Esophagus muscularis mucosa (tissue), 4 donors: ENCODE results near the gene SRSF2. TPM values are rescaled to one million over a fixed set of nuclear protein-coding genes. Genes with fewer than 3 reads are reported as not detected.

Experiments used
- DNase-seq: peaks from one replicate; pipeline ENCODE4 v3.0.0-alpha.2; 2017; ENCODE audit errors: extremely low spot score
- H3K27ac ChIP-seq, 4 donors: fragments of 200-600 bp; sonication (generic); replicated peaks in 1 of 4; 1 replicate in 3 of 4; 2 replicates in 1 of 4; pipeline ENCODE4 v1.5.1; 2016 to 2019; ENCODE audit warnings: mild to moderate bottlenecking in 1 of 4
- H3K27me3 ChIP-seq, 4 donors: fragments of 200-600 bp; sonication (generic); one replicate each; pipeline versions ENCODE4 v1.5.1 to v1.6.0; 2016 to 2019
- H3K36me3 ChIP-seq, 4 donors: fragments of 200-600 bp; sonication (generic); one replicate each; pipeline ENCODE4 v1.5.1; 2016 to 2019
- H3K4me1 ChIP-seq, 4 donors: fragments of 200-600 bp; sonication (generic); one replicate each; pipeline ENCODE4 v1.5.1; 2016 to 2019
- H3K4me3 ChIP-seq, 4 donors: fragments of 200-600 bp; sonication (generic); 1 replicate in 2 of 4; 2 replicates in 2 of 4; pipeline ENCODE4 v1.5.1; 2016 to 2019; ENCODE audit warnings: mild to moderate bottlenecking in 4 of 4, moderate library complexity in 1 of 4
- H3K9me3 ChIP-seq, 4 donors: fragments of 200-600 bp; sonication (generic); 1 replicate in 3 of 4; 2 replicates in 1 of 4; pipeline ENCODE4 v1.5.1; 2016 to 2019
- CTCF ChIP-seq, 3 experiments: fragments of 200-600 bp in 2 of 3; fragments of 450-650 bp in 1 of 3; sonication (generic) in 2 of 3; IDR thresholded peaks; one replicate each; pipeline ENCODE4 v1.5.1; 2017 to 2019; ENCODE audit warnings: antibody characterized with exemption in 3 of 3, mild to moderate bottlenecking in 2 of 3, moderate library complexity in 1 of 3
- EP300 ChIP-seq: sonication (generic); formaldehyde crosslinking; IDR thresholded peaks from one replicate; pipeline ENCODE4 v1.6.1; 2017; ENCODE audit warnings: antibody characterized with exemption
- POLR2A ChIP-seq: fragments of 450-650 bp; IDR thresholded peaks from one replicate; pipeline ENCODE4 v1.6.1; 2017; ENCODE audit warnings: antibody characterized with exemption, moderate library complexity, mild to moderate bottlenecking, low read depth
- POLR2AphosphoS5 ChIP-seq, 2 donors: sonication (generic); formaldehyde crosslinking; IDR thresholded peaks; one replicate each; pipeline ENCODE4 v1.6.1; 2017; ENCODE audit warnings: antibody characterized with exemption in 2 of 2
- WGBS: methylation state at CpG from one replicate; pipeline ENCODE4 v1.1.5; 2018; 5-methylcytosine and 5-hydroxymethylcytosine counted together
- intact Hi-C: fragments of 100-400 bp; cut with DNase I; formaldehyde crosslinking; loops from one replicate; pipeline ENCODE4 v1.15.1; 2023
- total RNA-seq, 4 donors: library from RNA; depleted of rRNA; stranded (reverse); fragments of >200 nt; gene quantifications; one replicate each; pipeline versions ENCODE4 v1.1.0 to v1.2.1, GENCODE V29; 2016

The SRSF2 gene
- total RNA-seq, result 100 to 1,000 TPM; 133 to 173 (median 157) TPM

- WGBS, result 0% methylated on average over 5 of the region's 60 CpGs
- peak; percentile 100 for DNase-seq
- Histone ChIP-seq H3K4me1 (peaks cover 47 to 74% (median 71%) of the 10 kb centered on the region in 4 donors), H3K27me3 (no peaks in the 10 kb centered on the region), H3K27ac (peak within 1 kb of the TSS; percentile 99 to 100 (median 99)), H3K36me3 (peaks cover 12 to 53% (median 38%) of the 10 kb centered on the region in 4 donors), H3K4me3 (peak within 1 kb of the TSS; percentile 84 to 97 (median 93)), H3K9me3 (no peaks in the 10 kb centered on the region)
- TF ChIP-seq EP300 (no peak), POLR2A (peak; percentile 99), POLR2AphosphoS5 (IDR thresholded peaks at IDR 0.05) (peak; percentile 99 to 100)
- intact Hi-C loops, result no loop called here
Observed at GRCh38 chr17:76737082-76737675, at the start of gene SRSF2. Gene SRSF2, minus strand, starts transcription at chr17:76737331. Its CDS starts 171 bp downstream, at chr17:76737160.

GRCh38 chr17:76784926-76785325 lies 47.8 kb upstream of the SRSF2 start:
- no peak for TF ChIP-seq EP300
- no peak for TF ChIP-seq POLR2AphosphoS5 (IDR thresholded peaks at IDR 0.05)
- no peak for TF ChIP-seq CTCF (IDR thresholded peaks at IDR 0.05)
- TF ChIP-seq POLR2A, result no peak
- WGBS, result 73% methylated on average over 3 of the region's 3 CpGs
- no peaks in the 10 kb centered on the region for H3K9me3 ChIP-seq
- H3K4me3 ChIP-seq, result no peak overlapping the region
- no peak for DNase-seq
- H3K4me1 ChIP-seq, result no peaks in the 10 kb centered on the region
- H3K27me3 ChIP-seq, result no peaks in the 10 kb centered on the region
- no peak overlapping the region for H3K27ac ChIP-seq
- peaks cover 6 to 56% (median 48%) of the 10 kb centered on the region in 4 donors for H3K36me3 ChIP-seq
- intact Hi-C loops, result no loop called here

GRCh38 chr17:76783146-76783545 lies 46.0 kb upstream of the SRSF2 start:
- 85% methylated on average over 5 of the region's 5 CpGs for WGBS
- peaks cover 13 to 69% (median 61%) of the 10 kb centered on the region in 4 donors for H3K36me3 ChIP-seq
- no peak for DNase-seq
- no peaks in the 10 kb centered on the region for H3K9me3 ChIP-seq
- H3K27me3 ChIP-seq, result no peaks in the 10 kb centered on the region
- no peak overlapping the region for H3K27ac ChIP-seq
- no peak overlapping the region for H3K4me3 ChIP-seq
- no peak for TF ChIP-seq CTCF (IDR thresholded peaks at IDR 0.05)
- TF ChIP-seq POLR2A, result no peak
- TF ChIP-seq EP300, result no peak
- no peak for TF ChIP-seq POLR2AphosphoS5 (IDR thresholded peaks at IDR 0.05)
- intact Hi-C loops, result no loop called here
- no peaks in the 10 kb centered on the region for H3K4me1 ChIP-seq

GRCh38 chr17:76781056-76781982 lies 44.2 kb upstream of the SRSF2 start:
- intact Hi-C loops, result no loop called here
- H3K27me3 ChIP-seq, result no peaks in the 10 kb centered on the region
- H3K4me1 ChIP-seq, result no peaks in the 10 kb centered on the region
- H3K36me3 ChIP-seq, result peaks cover 29 to 83% (median 76%) of the 10 kb centered on the region in 4 donors
- no peaks in the 10 kb centered on the region for H3K9me3 ChIP-seq
- DNase-seq, result no peak
- H3K4me3 ChIP-seq, result no peak overlapping the region
- TF ChIP-seq POLR2AphosphoS5 (IDR thresholded peaks at IDR 0.05) (no peak), POLR2A (no peak), CTCF (IDR thresholded peaks at IDR 0.05) (no peak), EP300 (no peak)
- H3K27ac ChIP-seq, result no peak overlapping the region
- WGBS, result 86% methylated on average over 12 of the region's 12 CpGs

GRCh38 chr17:76775021-76775600 lies 38.0 kb upstream of the SRSF2 start:
- peaks cover 0 to 5% (median 0%) of the 10 kb centered on the region in 4 donors for H3K4me1 ChIP-seq
- no peaks in the 10 kb centered on the region for H3K27me3 ChIP-seq
- H3K36me3 ChIP-seq, result peaks cover 46 to 90% (median 84%) of the 10 kb centered on the region in 4 donors
- WGBS, result 89% methylated on average over 10 of the region's 10 CpGs
- TF ChIP-seq EP300, result no peak
- no peaks in the 10 kb centered on the region for H3K9me3 ChIP-seq
- no peak overlapping the region for H3K4me3 ChIP-seq
- intact Hi-C loops, result no loop called here
- no peak for DNase-seq
- H3K27ac ChIP-seq, result no peak overlapping the region
